Left lung (tissue), 10 donors: ENCODE results near the gene IL17RD. TPM values are rescaled to one million over a fixed set of nuclear protein-coding genes. Genes with fewer than 3 reads are reported as not detected.
A peak's percentile ranks its signal among the peaks of the same experiment; 100 is the strongest.

Source experiments
- ATAC-seq: fragments of 200-7000 bp; cut with Tn5 transposase; one replicate; pipeline ENCODE4 v1.9.1; 2020; ENCODE audit warnings: moderate library complexity
- DNase-seq, 4 donors: peaks; one replicate each; pipeline ENCODE4 v3.0.0-alpha.2; 2013 to 2020
- H3K27ac ChIP-seq, 2 donors: fragments of 200-600 bp; sonication (generic) in 1 of 2; one replicate each; pipeline versions ENCODE4 v1.5.0 to v1.8.0; 2020 to 2021
- H3K27me3 ChIP-seq, 2 donors: fragments of 200-600 bp; sonication (generic) in 1 of 2; one replicate each; pipeline versions ENCODE4 v1.5.0 to v1.8.0; 2020 to 2021
- H3K36me3 ChIP-seq, 2 donors: fragments of 200-600 bp; sonication (generic) in 1 of 2; one replicate each; pipeline versions ENCODE4 v1.5.0 to v1.8.0; 2020 to 2021
- H3K4me1 ChIP-seq, 2 donors: fragments of 200-600 bp; one replicate each; pipeline ENCODE4 v1.8.0; 2021
- H3K4me3 ChIP-seq, 2 donors: fragments of 200-600 bp; sonication (generic) in 1 of 2; one replicate each; pipeline versions ENCODE4 v1.5.0 to v1.8.0; 2020 to 2021; ENCODE audit warnings: mild to moderate bottlenecking in 1 of 2
- H3K9me3 ChIP-seq, 2 donors: fragments of 200-600 bp; sonication (generic) in 1 of 2; one replicate each; pipeline versions ENCODE4 v1.5.0 to v1.8.0; 2020 to 2021
- intact Hi-C, 2 donors: fragments of 100-400 bp; cut with DNase I; formaldehyde crosslinking; loops; one replicate each; pipeline versions ENCODE4 v1.11.2 to v1.14.2; 2022
- polyA plus RNA-seq, 6 donors: library from polyadenylated mRNA; unstranded; fragments of 120-200 nt; gene quantifications; one replicate each; pipeline ENCODE4 v1.2.1, GENCODE V29; 2013; ENCODE audit not compliant: insufficient read length in 6 of 6
- total RNA-seq, 2 donors: library from RNA; stranded (reverse); fragmentation: NEBNext Ultra II Directional; extraction: Animal tissue kit (Norgen Biotek cat#: 25700); gene quantifications; one replicate each; pipeline ENCODE4 v1.2.1, GENCODE V29; 2021
- TF ChIP-seq, protein P1 (sequence below), 2 donors: fragments of 200-600 bp; sonication (generic) in 1 of 2; IDR thresholded peaks; one replicate each; pipeline versions ENCODE4 v1.5.0 to v1.8.0; 2021; ENCODE audit warnings: antibody characterized with exemption in 2 of 2
- donor health status: DM: no; HTN: yes; CAD: no.
- donor health status: DM: no; HTN: no; CAD: no.

Gene IL17RD
- total and polyA plus RNA-seq, 8 donors: 1.1 to 14.3 (median 11.1) TPM

DNA sequence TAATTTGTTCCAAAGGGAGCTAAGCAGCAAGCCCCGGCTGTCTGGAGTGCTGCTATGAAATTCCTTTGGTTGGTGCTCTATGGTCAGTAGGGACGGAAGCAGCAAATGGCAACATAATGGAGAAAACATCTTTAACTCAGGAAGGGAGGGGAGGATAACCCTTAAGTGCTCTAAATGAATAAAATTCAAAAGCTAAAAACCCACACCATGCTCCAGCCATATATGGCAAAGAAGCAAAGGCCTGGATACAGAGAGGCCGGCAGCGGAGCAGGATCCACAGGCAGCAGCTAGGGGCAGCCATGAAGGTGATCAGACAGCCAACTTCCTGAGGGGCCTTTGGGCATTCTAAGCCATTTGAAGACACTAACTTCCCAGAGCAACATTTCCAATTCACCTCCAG is 38.9 kb downstream of the IL17RD start:
- TF ChIP-seq, protein P1, sequence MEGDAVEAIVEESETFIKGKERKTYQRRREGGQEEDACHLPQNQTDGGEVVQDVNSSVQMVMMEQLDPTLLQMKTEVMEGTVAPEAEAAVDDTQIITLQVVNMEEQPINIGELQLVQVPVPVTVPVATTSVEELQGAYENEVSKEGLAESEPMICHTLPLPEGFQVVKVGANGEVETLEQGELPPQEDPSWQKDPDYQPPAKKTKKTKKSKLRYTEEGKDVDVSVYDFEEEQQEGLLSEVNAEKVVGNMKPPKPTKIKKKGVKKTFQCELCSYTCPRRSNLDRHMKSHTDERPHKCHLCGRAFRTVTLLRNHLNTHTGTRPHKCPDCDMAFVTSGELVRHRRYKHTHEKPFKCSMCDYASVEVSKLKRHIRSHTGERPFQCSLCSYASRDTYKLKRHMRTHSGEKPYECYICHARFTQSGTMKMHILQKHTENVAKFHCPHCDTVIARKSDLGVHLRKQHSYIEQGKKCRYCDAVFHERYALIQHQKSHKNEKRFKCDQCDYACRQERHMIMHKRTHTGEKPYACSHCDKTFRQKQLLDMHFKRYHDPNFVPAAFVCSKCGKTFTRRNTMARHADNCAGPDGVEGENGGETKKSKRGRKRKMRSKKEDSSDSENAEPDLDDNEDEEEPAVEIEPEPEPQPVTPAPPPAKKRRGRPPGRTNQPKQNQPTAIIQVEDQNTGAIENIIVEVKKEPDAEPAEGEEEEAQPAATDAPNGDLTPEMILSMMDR (IDR thresholded peaks at IDR 0.05): no peak
- Histone ChIP-seq H3K4me3 (no peak overlapping the region), H3K36me3 (no peaks in the 10 kb centered on the region), H3K27me3 (no peaks in the 10 kb centered on the region), H3K27ac (no peak overlapping the region), H3K4me1 (no peaks in the 10 kb centered on the region), H3K9me3 (no peaks in the 10 kb centered on the region)
- DNase-seq (no peak), ATAC-seq (no peak)
- intact Hi-C loops: no loop called here

DNA sequence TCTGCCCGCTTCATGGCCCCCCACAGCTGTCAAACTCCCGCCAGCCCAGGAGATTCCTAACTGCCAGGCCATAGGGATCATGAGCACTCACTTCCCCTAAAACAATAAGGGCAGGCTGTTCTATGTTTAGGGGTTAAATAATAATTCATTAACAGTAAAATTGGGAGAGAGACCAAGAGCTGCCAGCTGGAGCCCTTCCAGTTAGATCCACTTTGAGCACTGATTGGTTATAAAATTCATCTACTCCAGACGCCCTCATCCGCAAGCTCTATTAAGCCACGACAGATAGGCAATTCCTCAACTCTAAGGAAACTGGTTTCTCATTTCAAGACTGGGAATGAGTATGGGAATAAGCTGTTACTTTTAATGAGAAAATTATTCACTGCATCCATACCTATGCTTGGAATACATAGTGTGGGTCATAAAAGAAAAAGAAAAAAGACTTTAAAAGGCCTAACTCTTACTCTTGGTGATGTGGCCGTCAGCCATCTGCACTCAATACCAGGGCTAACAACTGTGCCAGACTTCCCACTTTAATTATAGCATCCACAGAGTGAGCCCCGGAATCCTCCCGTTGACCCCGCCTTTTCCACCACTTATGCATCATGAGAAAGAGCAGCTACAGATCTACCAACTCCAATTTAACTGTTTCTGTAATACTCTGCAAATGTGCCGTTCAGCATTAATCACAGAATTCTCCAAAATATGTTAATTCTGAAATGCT is 44.5 kb downstream of the IL17RD start:
- Histone ChIP-seq H3K4me1 (no peaks in the 10 kb centered on the region), H3K27me3 (no peaks in the 10 kb centered on the region), H3K36me3 (no peaks in the 10 kb centered on the region), H3K27ac (no peak overlapping the region), H3K9me3 (no peaks in the 10 kb centered on the region), H3K4me3 (no peak overlapping the region)
- DNase-seq (no peak), ATAC-seq (no peak)
- intact Hi-C loops: no loop called here
- TF ChIP-seq, protein P1 (IDR thresholded peaks at IDR 0.05): no peak

DNA sequence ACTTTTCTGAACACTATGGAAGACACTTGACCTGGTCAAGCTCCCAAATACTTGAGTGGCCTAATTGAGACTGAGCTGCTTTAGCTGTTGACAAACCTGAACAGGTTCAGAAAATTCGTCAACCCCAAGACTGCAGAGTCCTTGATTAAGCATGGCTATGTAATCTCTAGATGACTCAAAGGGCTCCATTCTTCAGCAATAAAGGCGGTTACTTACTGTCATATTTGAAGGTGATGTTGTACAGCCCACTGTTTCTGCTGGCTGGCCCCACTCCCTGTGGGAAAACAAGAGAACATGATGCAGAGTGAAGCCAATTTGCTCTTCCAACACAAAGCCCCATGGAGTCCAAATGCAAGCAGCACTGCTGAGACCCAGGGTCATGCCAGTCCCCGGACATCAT is 45.1 kb downstream of the IL17RD start:
- DNase-seq (no peak), ATAC-seq (peak; percentile 81)
- intact Hi-C loops: no loop called here
- no peaks in the 10 kb centered on the region for H3K36me3 ChIP-seq
- H3K27me3 ChIP-seq: no peaks in the 10 kb centered on the region
- H3K27ac ChIP-seq: no peak overlapping the region
- TF ChIP-seq, protein P1 (IDR thresholded peaks at IDR 0.05): no peak
- no peaks in the 10 kb centered on the region for H3K4me1 ChIP-seq
- no peaks in the 10 kb centered on the region for H3K9me3 ChIP-seq
- H3K4me3 ChIP-seq: no peak overlapping the region

DNA sequence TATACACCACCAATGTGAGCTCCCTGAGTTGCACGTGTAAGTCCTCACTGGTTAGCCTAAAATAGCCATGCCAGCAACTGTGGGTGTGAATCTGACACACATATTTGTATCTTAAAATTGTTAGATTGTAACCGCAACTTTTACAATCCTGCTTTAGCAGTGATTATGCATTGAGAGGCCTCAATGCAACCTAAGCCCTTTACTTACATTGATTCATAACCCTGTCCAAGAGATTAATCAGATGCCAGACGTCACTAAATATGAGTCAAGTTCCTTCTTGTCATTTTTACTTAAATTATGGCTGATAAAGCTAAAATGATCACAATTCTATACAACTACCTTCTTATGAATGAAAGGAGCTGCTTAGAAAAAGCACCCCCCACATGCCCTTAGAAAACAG is 46.9 kb downstream of the IL17RD start:
- ATAC-seq: no peak
- no peak for DNase-seq
- H3K9me3 ChIP-seq: no peaks in the 10 kb centered on the region
- no peak overlapping the region for H3K4me3 ChIP-seq
- TF ChIP-seq, protein P1 (IDR thresholded peaks at IDR 0.05): no peak
- no peaks in the 10 kb centered on the region for H3K36me3 ChIP-seq
- intact Hi-C loops: no loop called here
- H3K4me1 ChIP-seq: no peaks in the 10 kb centered on the region
- no peaks in the 10 kb centered on the region for H3K27me3 ChIP-seq
- H3K27ac ChIP-seq: no peak overlapping the region

DNA sequence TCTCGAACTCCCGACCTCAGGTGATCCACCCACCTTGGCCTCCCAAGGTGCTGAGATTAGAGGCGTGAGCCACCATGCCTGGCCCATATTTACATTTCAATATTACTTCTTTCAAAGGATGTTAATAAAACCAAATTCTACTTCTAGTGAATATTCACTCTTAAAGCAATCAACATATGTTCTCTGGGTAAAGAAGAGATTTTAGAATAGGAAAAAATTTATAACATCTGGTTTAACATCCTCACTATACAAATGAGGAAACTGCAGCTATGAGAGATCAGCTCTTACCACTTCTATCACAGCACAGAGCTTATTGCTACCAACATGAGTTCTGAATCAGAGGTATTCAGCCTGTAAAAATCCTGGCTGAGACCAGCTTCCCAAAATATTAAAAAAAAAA is 48.7 kb downstream of the IL17RD start:
- Histone ChIP-seq H3K4me1 (no peaks in the 10 kb centered on the region), H3K27me3 (no peaks in the 10 kb centered on the region), H3K36me3 (no peaks in the 10 kb centered on the region), H3K4me3 (no peak overlapping the region), H3K27ac (no peak overlapping the region), H3K9me3 (no peaks in the 10 kb centered on the region)
- intact Hi-C loops: no loop called here
- TF ChIP-seq, protein P1 (IDR thresholded peaks at IDR 0.05): no peak
- ATAC-seq (no peak), DNase-seq (no peak)
